GM23338 (cell line): ENCODE results near the gene PLA2G5. TPM values are rescaled to one million over a fixed set of nuclear protein-coding genes. Genes with fewer than 3 reads are reported as not detected.

ENCODE experiments used
- ATAC-seq: fragments of 200-7000 bp; cut with Tn5 transposase; 3 replicates; pipeline ENCODE4 v1.9.1; 2020
- DNase-seq: peaks from one replicate; pipeline ENCODE4 v3.0.0-alpha.2; 2015; ENCODE audit warnings: low spot score
- H2AFZ ChIP-seq: fragments of 200-600 bp; sonication (generic); 2 replicates; pipeline ENCODE4 v1.8.0; 2016; ENCODE audit warnings: antibody characterized with exemption, mild to moderate bottlenecking, moderate library complexity
- H3F3A ChIP-seq: fragments of 200-600 bp; sonication (generic); replicated peaks from 2 replicates; pipeline ENCODE4 v1.8.0; 2017; ENCODE audit warnings: antibody characterized with exemption, mixed run types, low read depth
- H3K27ac ChIP-seq: fragments of 200-600 bp; sonication (generic); 2 replicates; pipeline ENCODE4 v1.6.1; 2016; ENCODE audit warnings: low read depth
- H3K27me3 ChIP-seq: fragments of 200-600 bp; sonication (generic); 2 replicates; pipeline ENCODE4 v1.8.0; 2016; ENCODE audit warnings: mild to moderate bottlenecking, mixed run types, moderate library complexity; ENCODE audit not compliant: insufficient read depth
- H3K36me3 ChIP-seq: fragments of 200-600 bp; sonication (generic); 2 replicates; pipeline ENCODE4 v1.8.0; 2016; ENCODE audit warnings: mild to moderate bottlenecking; ENCODE audit not compliant: insufficient read depth
- H3K4me1 ChIP-seq: fragments of 200-600 bp; sonication (generic); 2 replicates; pipeline ENCODE4 v1.8.0; 2016; ENCODE audit warnings: mild to moderate bottlenecking, moderate library complexity; ENCODE audit not compliant: insufficient read depth
- H3K4me2 ChIP-seq: fragments of 200-600 bp; sonication (generic); 2 replicates; pipeline ENCODE4 v1.7.1; 2017; ENCODE audit warnings: mixed run types
- H3K4me3 ChIP-seq: fragments of 200-600 bp; sonication (generic); 2 replicates; pipeline ENCODE4 v1.6.1; 2016; ENCODE audit warnings: mixed run types
- H3K79me2 ChIP-seq: fragments of 200-600 bp; sonication (generic); replicated peaks from 2 replicates; pipeline ENCODE4 v1.8.0; 2017; ENCODE audit warnings: mild to moderate bottlenecking; ENCODE audit not compliant: insufficient read depth
- H3K9me2 ChIP-seq: fragments of 200-600 bp; sonication (generic); 2 replicates; pipeline ENCODE4 v1.8.0; 2017; ENCODE audit not compliant: insufficient read depth
- H4K20me1 ChIP-seq: fragments of 200-600 bp; sonication (generic); replicated peaks from 2 replicates; pipeline ENCODE4 v1.8.0; 2017; ENCODE audit warnings: mild to moderate bottlenecking; ENCODE audit not compliant: insufficient read depth
- H3K27ac Mint-ChIP-seq: 2 replicates; pipeline ENCODE4 v1.8.0; 2020; ENCODE audit warnings: inconsistent platforms, mild to moderate bottlenecking, moderate library complexity, mixed read lengths
- H3K27me3 Mint-ChIP-seq: 3 replicates; pipeline ENCODE4 v1.8.0; 2022; ENCODE audit warnings: low read depth, mild to moderate bottlenecking, moderate library complexity, mixed read lengths, inconsistent platforms; ENCODE audit not compliant: insufficient read depth, poor library complexity
- H3K36me3 Mint-ChIP-seq: 3 replicates; pipeline ENCODE4 v1.8.0; 2021; ENCODE audit warnings: low read depth, mild to moderate bottlenecking, inconsistent platforms, moderate library complexity, mixed read lengths
- H3K4me1 Mint-ChIP-seq: 3 replicates; pipeline ENCODE4 v1.8.0; 2020; ENCODE audit warnings: mild to moderate bottlenecking, inconsistent platforms, mixed read lengths
- H3K4me3 Mint-ChIP-seq: 3 replicates; pipeline ENCODE4 v1.8.0; 2021; ENCODE audit warnings: moderate library complexity, mild to moderate bottlenecking, inconsistent platforms, mixed read lengths
- H3K9me3 Mint-ChIP-seq: 3 replicates; pipeline ENCODE4 v1.8.0; 2020; ENCODE audit warnings: moderate library complexity, mild to moderate bottlenecking, inconsistent platforms, mixed read lengths
- CREB1 ChIP-seq: fragments of 250-450 bp; sonication (Bioruptor Pico); IDR thresholded peaks from 2 replicates; pipeline ENCODE4 v1.5.0; 2020; ENCODE audit warnings: low read depth, mild to moderate bottlenecking, moderate library complexity
- CTCF ChIP-seq, 2 experiments: fragments of 200-600 bp in 1 of 2; sonication (generic) in 1 of 2; conservative IDR thresholded peaks; 2 replicates each; pipeline versions ENCODE4 v1.5.1 to v1.6.1; 2016 to 2017; ENCODE audit warnings: antibody characterized with exemption in 2 of 2, low read depth in 2 of 2, mild to moderate bottlenecking in 2 of 2, moderate library complexity in 1 of 2
- ETS1 ChIP-seq: IDR thresholded peaks from 2 replicates; pipeline ENCODE4 v1.6.1; 2016; ENCODE audit warnings: antibody characterized with exemption
- EZH2 ChIP-seq: fragments of 200-600 bp; sonication (generic); IDR thresholded peaks from one replicate; pipeline ENCODE4 v1.8.0; 2017; ENCODE audit warnings: antibody characterized with exemption, mild to moderate bottlenecking, low read depth; ENCODE audit not compliant: unreplicated experiment
- EZH2phosphoT487 ChIP-seq: fragments of 200-600 bp; sonication (generic); IDR thresholded peaks from one replicate; pipeline ENCODE4 v1.8.1; 2018; ENCODE audit warnings: antibody characterized with exemption; ENCODE audit not compliant: unreplicated experiment
- NANOG ChIP-seq: IDR thresholded peaks from 2 replicates; pipeline ENCODE4 v1.6.1; 2016; ENCODE audit warnings: antibody characterized with exemption, borderline replicate concordance
- POLR2AphosphoS5 ChIP-seq: IDR thresholded peaks from 2 replicates; pipeline ENCODE4 v1.6.1; 2016; ENCODE audit warnings: antibody characterized with exemption, low read depth
- REST ChIP-seq: IDR thresholded peaks from one replicate; pipeline ENCODE4 v1.6.1; 2018; ENCODE audit warnings: antibody characterized with exemption; ENCODE audit not compliant: unreplicated experiment
- STAT1 ChIP-seq: IDR thresholded peaks from one replicate; pipeline ENCODE4 v1.6.1; 2016; ENCODE audit warnings: antibody characterized with exemption; ENCODE audit not compliant: unreplicated experiment
- ZNF114 ChIP-seq: fragments of 250-450 bp; sonication (Bioruptor Pico); IDR thresholded peaks from 2 replicates; pipeline ENCODE4 v1.5.0; 2020; ENCODE audit warnings: mild to moderate bottlenecking, moderate library complexity
- polyA plus RNA-seq: library from polyadenylated mRNA; unstranded; fragments of >200 nt; fragmentation: Nextera tagmentation; extraction: Ambion mirVana; gene quantifications from 2 replicates; pipeline ENCODE4 v1.2.1, GENCODE V29; 2016
- total RNA-seq: library from RNA; depleted of rRNA; stranded (reverse); fragments of >200 nt; shearing (Covaris generic); gene quantifications from 2 replicates; pipeline ENCODE4 v1.2.3, GENCODE V29; 2014

Gene PLA2G5
- total and polyA plus RNA-seq, 2 experiments from 2014 or later, result not detected

GRCh38 chr1:20063861-20064292, 6.1 kb upstream of the PLA2G5 start (continued):
- TF ChIP-seq REST, result no peak
- TF ChIP-seq EZH2, result no peak
- TF ChIP-seq EZH2phosphoT487, result no peak

GRCh38 chr1:20068722-20069121, 1.3 kb upstream of the PLA2G5 start:
- no peaks in the 10 kb centered on the region for H3K36me3 Mint-ChIP-seq
- Histone ChIP-seq H3K27me3 (no peaks in the 10 kb centered on the region), H4K20me1 (no peaks in the 10 kb centered on the region), H3K9me2 (no peaks in the 10 kb centered on the region), H3K4me3 (no peak overlapping the region), H3F3A (no peaks in the 10 kb centered on the region), H3K4me1 (no peaks in the 10 kb centered on the region), H2AFZ (no peak overlapping the region), H3K4me2 (no peak overlapping the region), H3K27ac (no peak overlapping the region), H3K79me2 (no peaks in the 10 kb centered on the region), H3K36me3 (no peaks in the 10 kb centered on the region; the same call in 1 of the 2 replicates)
- no peak for ATAC-seq
- H3K9me3 Mint-ChIP-seq, result no peaks in the 10 kb centered on the region
- no peak overlapping the region for H3K4me3 Mint-ChIP-seq
- H3K4me1 Mint-ChIP-seq, result peaks cover under 1% of the 10 kb centered on the region; the same call in 1 of the 3 replicates
- H3K27ac Mint-ChIP-seq, result no peak overlapping the region
- H3K27me3 Mint-ChIP-seq, result peaks cover 6% of the 10 kb centered on the region
- DNase-seq, result no peak
- TF ChIP-seq POLR2AphosphoS5 (no peak), REST (no peak), CTCF (conservative IDR thresholded peaks at IDR 0.05; ENCODE audit: low read depth in 2 of 2) (no peak), ETS1 (no peak), CREB1 (CRISPR knock-in tag) (no peak), EZH2 (no peak), ZNF114 (no peak), NANOG (no peak), EZH2phosphoT487 (no peak), STAT1 (no peak)
